HG03103 (cell line): ENCODE data around the gene TCF23.
"Not testable (repeated sequence)": the region's sequence is repeated elsewhere in the genome, so short reads cannot be mapped to it uniquely, and the experiment has no call there.

Experiments
- ATAC-seq: cut with Tn5 transposase; IDR thresholded peaks from one replicate; pipeline ENCODE4 v1.9.1; 2021; ENCODE audit warnings: low read depth; ENCODE audit not compliant: unreplicated experiment

TCF23 gene

DNA sequence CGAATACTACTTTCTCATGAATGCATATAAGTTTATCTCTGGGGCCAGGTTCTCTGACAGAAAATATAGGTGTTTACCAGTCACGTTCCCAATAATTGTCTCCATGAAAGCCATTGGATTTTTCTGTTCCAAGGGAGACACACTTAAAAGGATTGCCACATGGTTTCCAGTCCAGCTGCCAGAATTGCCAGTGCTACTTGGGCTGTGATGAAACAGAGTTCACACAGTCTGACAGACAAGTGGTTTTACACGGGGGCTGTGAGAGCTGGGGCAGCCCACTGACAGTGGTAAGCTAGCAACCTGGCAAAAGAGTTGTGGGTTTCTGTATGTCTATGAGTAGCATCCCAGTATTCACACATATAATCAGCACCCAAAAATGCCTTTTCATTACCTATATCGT is 35.3 kb downstream of the TCF23 start:
- ATAC-seq = no peak

DNA sequence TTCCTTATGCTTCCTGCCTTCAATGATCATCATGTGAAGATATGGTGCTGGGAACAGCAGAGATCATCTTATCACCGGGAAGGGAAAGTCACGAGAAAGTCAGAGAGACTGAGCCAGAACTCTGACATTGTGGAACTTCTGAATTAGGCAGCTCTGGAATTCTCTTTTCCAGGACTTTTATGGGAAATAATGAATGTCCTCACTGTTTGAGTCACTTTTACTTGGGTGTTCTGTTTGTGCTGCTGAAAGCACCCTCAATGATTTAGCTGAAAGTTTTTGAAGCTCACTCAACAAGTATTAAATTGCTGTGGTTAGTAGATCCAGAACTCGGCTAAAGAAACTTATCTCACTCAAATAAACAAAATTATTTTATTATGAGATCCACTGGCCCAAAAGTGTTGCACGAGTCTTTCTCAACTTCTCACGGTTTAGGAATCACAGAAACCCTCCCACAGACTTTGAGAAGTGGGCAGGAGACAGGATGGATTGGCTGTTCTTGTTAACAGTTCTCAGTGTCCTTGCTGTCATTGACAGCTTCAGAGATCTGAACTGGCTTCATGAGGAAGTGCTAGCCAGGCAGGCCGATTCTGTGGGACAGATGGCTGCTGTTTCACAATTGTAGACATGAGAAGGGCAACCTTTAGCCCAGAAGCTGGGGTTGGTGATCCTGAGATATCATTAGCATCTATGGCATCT is 36.7 kb downstream of the TCF23 start:
- no peak for ATAC-seq

DNA sequence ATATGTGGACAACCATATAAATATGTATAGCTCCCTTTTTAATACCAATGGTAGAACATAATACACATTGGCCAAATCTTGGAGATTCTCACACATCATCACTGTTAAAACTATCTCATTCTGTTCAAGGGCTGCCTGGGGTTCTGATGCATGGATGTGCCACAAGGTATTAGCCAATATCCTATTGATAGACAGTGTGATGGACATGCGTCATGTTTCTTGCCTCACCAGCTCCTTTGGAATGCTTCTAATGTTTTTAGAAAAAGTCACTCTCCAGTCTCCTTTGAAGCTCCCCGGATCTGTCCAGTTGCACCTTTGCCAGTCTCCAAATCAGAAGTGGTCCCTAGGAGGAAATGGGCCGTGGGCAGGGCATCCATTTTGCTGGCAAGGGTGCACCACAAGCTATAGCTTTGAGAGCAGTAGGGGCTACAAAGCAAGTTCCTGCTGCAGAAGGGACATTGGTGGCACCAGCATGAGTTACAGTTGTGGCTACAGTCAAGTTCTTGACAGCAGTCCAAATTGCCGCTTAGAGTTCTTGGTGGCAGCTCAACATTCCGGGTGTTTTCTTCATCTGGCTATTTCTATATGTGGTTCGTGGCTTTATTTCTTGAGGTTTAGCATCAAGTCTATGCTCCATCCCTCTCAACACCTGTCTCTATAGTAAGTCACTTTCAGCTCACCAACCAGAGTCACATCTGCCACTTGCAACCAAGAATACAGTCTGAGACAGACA is 38.0 kb downstream of the TCF23 start:
- no peak for ATAC-seq

DNA sequence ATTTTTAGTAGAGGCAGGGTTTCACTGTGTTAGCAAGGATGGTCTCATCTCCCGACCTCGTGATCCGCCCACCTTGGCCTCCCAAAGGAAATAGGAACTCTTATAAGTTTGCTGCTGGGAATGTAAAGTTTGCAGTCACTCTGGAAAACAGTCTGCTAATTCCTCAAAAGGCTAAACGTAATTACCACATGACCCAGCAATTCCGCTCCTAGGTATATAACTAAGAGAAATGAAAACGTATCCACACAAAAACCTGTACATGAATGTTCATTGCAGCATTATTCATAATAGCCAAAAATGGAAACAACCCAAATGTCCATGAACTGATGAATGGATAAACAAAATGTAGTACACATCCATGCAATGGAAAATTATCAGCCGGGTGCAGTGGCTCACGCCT is 41.2 kb downstream of the TCF23 start:
- ATAC-seq = no peak

DNA sequence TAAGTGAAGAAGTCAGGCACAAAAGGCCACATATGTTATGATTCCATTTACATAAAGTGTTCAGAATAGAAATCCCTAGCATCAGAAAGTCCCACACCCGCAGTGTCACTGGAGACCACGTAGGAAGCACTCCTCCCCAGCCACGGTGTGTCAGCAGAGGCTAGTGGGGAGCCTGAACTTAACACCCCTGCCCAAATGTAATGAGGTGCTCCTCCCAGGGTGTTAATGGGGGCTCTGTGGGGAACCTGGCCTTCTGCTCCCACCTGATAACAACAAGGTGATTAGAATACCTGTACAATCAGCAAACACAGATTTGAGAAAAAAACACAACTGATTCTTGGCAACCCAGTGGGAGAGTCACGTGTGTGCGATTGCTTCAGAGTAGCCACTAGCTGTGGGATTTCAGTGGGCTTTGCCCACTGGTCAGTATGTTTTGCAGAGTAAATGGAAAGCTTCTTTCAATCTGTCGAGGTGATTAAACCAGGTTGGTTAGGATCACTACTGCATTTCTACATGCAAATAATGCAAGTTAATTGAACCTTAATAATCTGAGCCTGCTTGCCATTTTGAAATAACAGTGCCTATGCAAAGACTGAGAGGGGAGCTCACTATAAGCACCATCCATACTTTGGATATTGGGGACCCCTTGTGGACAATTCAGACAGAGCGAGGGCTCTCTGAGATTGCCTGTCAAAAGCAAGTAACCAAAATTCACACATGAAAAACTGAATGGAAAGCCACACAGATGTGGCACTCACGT is 42.4 kb downstream of the TCF23 start:
- ATAC-seq = no peak

DNA sequence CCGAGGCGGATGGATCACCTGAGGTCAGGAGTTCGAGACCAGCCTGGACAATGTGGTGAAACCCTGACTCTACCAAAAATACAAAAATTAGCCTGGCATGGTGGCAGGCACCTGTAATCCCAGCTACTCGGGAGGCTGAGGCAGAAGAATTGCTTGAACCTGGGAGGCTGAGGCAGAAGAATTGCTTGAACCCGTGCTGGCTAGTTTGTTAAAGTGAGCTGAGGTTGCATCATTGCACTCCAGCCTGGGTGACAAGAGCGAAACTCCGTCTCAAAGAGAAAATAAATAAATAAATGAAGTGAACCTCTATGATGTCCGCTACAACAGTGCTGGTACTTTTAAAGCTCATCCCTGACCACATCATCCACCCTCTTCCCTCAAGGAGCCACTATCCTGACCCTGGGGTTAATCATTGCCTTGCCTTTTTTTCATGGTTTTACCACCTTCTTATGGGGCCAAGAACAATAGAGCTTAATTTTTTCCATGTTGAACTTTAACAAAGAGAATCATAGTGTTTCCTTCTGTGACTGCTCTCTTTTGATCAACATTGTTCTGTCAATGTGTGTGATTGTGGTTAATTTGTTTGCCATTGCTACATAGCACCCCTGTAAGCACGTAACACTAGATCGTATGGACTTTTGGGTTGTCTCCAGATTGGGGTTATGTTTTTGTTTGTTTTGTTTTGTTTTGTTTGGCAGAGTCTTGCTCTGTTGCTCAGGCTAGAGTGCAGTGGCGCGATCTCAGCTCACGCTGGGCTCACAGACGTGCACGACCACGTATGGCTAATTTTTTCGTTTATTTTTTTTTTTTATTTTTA is 45.9 kb downstream of the TCF23 start:
- no peak for ATAC-seq

DNA sequence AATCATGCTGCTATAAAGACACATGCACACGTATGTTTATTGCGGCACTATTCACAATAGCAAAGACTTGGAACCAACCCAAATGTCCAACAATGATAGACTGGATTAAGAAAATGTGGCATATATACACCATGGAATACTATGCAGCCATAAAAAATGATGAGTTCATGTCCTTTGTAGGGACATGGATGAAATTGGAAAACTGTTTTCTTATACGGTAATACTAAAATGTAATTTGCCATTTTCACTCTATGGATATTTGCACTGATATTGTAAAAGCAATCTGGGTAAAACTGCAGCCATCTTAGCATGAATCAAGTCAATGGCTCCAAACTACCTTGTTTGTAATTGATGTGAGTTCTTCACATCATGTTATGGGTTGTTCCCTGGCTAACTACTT is 47.0 kb downstream of the TCF23 start:
- not testable (repeated sequence) for ATAC-seq

DNA sequence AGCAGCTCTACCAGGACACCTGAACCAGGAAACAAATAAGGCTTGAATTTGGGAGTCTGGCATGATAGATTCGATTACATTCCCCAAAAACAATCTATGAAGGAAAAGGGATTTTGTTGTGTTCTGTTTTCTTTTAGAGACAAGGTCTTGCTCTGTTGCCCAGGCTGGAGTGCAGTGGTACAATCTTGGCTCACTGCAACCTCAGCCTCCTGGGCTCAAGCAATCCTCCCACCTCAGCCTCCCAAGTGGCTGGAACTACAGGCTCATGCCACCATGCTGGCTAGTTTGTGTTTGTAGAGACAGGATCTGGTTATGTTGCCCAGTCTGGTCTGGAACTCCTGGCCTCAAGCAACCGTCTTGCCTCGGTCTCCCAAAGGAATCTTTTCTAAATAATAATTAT is 49.3 kb downstream of the TCF23 start:
- ATAC-seq = not testable (repeated sequence)

DNA sequence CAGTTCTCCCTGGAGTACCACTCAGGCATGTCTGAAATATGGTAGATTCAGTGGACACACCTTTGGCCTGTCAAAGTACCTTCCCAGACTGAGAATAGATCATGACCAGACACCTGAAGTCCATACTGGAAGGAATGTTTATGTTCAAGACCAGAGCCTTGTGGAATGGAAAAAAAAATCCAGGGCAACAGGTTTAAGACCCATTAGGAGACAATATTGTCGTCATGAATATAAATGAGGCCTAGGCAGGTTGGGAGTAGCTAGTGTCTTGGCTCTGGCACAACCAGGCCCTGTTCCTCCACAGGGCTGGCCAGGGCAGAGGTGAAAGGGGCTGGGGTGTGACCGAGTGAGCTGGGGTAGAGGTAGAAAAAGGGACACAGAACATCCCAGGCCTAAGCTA is 49.8 kb downstream of the TCF23 start:
- ATAC-seq = no peak

DNA sequence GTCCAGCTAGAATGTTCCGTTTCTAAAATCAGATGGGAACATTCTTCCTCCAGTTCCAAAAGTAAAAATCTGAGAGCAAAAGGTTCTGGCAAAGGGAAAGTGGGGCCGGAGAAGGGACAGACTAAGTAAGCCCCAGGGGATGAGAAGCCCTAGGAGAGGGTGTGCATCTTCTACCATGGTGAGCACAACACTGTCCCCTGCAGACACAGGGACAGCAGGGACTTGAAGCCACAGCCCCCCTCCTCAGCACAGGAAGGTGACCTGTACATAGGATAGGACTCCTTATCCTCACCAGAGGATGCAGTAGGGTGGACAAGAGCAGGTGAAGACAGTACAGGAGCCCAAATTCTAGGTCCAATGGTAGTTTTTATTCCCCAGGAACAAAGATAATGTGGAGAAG is 50.4 kb downstream of the TCF23 start:
- no peak for ATAC-seq

DNA sequence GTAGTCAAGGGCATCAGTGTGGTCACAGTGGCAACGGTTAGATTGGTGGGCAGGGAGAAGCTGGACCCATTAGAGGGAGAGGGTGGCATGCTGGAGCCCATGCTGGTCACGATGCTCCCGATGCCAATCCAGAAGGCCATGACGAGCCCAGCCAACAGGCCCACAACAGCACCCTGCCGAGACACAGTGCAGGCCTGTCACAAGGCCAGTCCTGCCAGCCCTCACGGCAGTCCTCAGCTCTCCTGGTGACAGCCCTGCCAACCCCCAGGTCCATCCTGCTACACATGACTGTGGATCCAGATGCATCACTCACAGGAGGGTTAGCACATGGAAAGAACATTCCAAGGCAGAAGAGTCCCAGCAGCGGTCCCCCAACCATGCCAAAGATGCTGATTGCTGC is 52.9 kb downstream of the TCF23 start:
- no peak for ATAC-seq

DNA sequence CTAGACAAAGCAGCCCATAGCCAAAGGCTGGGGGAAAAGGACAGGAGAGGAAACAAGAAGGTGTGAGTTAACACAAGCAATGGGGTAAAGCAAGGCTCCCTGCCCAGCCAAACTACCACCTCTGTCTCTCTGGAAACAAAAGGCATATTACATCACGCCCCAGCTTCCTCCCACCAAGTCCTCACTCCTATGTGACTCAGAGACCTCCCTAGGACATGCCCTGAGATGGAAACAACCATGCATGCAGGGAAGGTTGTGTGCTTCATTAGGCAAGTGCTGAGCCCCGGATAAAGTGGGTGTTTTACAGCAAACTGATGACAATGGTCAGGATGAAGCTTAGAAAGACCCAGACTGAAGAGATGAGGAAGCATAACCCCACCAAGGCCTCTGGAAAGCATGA is 54.0 kb downstream of the TCF23 start:
- ATAC-seq = no peak

DNA sequence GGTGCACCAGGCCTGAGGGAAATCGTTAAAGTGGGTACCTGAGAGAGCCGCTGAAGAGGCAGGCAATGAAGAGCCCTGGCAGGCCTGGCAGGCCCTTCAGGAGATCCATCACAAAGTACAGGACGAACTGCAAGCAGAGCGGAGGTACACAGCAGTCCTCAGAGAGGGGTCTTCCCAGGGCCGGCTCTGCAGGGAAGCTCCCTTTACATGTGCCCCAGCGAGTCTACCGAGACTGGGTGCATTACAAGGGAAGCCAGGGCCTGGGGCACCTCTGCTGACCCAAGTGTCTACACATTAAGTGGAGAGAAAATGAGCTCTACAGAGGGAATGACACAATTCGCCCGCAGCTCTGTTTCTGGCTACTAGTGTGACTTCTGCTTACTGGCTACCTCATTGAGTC is 54.9 kb downstream of the TCF23 start:
- no peak for ATAC-seq

DNA sequence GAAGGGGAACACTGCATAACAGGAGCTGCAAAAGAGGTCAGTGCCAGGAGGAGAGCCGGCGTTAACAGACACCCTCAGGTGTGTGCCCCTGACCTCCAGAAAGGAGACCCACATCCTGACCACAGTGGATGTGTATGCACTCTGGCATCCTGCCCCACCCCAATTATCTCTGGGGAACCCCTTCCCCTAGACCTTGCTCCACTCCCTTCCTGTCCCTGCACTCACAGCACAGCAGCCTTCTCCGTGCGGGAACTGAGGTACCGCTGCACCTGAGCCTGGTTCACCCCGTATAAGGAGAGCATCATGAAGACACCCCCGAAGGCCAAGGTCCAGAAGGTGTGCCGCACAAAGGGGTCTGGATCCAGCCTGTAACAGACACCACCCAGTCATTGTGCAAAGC is 55.8 kb downstream of the TCF23 start:
- no peak for ATAC-seq

DNA sequence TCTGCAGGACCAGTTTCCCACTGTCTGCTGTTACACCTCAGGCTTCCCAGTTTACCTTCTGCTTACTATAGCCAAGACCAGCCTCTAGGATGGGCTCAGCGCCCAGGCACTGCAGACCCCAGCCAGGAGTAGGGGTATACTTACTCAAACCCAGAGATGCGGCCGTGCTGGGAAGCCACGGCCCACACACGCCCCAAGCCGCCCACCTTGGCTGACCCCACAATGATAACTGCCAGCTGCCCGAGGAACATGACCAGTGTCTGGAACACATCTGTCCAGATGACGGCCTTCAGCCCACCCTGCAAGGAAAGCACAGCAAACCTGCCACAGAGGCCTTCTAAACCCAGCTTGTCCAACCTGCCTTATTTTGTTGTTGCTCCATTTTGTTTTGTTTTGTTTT is 56.4 kb downstream of the TCF23 start:
- no peak for ATAC-seq

DNA sequence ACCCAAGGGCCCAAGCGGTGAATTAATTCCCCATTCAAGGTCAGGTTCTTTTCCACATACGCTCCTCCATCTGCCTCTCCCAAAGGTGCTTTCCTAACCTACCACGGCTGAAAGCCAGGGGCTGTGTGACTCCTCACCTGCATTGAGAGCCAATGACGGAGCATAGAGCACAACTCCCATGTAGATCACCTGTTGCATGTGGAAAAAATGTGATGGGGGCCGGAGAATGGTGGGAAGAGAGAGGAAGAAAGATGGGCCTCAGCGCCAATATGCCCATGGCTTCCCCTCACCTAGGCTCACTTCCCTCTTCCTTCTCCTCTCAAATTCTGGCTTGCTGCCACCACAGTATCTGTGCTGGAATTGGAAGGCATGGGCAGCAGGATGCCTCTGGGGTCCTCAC is 57.5 kb downstream of the TCF23 start:
- ATAC-seq = no peak
